ENCODE data around the gene TNRC18. TPM values are rescaled to one million over a fixed set of nuclear protein-coding genes. Genes with fewer than 3 reads are reported as not detected.

The TNRC18 gene
- total and polyA plus RNA-seq, 2 experiments from 2014 or later = 3.7 to 51.8 TPM

DNA sequence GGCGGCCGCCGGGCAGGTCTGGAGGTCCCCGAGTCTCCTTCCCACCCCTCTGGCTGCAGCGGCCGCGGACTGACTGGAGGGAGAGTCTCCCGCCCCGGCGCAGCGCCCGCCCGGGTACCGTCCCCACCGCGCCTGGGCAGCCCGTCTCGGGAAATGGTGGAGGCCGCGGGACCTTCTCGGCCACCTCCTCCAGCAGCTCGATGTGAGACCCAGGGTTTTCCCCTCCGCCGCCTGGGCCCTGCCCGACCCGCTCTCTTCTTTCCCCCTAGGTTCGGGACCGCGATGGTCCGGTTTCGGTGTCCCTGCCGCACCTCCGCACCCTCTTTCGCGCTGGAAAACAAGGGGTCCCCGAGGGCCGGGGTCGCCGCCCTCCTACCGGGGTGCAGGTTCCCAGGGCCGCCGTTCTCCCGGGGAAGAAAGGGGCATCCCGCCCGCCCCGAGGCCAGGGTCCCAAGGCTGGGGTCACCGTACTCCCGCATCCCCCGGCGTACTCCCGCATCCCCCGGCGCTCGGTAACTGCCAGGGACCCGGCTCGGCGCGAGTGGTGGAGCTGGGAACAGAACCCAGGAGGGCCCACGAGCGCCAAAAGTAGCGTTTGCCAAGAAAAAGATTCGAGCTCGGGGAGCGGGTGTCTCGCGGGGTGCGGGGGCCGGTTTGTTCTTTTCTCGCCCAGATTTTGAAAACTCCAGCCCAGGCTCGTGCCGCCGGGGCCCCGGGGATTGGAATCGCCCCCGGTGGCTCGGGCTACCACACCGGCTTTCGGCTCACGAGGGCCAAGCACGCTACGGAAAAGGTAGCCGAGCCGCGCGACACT lies 3.4 kb downstream of the TNRC18 start:
- no peaks in the 10 kb centered on the region for H3K36me3 ChIP-seq (ENCODE audit: low read depth)
- no peaks in the 10 kb centered on the region for H3K27me3 ChIP-seq (replicated peaks; ENCODE audit: insufficient read depth)
- peak overlapping the region; percentile 97 for H3K9ac ChIP-seq
- 0 to 1% methylated on average over 64 to 74 of the region's 85 CpGs for WGBS, 2 experiments (ENCODE audit: low coverage in 1 of 2, low lambda C conversion rate in 2 of 2, missing lambda C conversion rate in 2 of 2)
- H3K9me2 ChIP-seq (ENCODE audit: insufficient read depth) = no peaks in the 10 kb centered on the region
- peak overlapping the region; percentile 95 for H3K4me3 ChIP-seq
- H3F3A ChIP-seq (ENCODE audit: insufficient read depth) = peaks cover 12% of the 10 kb centered on the region
- H3K9me3 ChIP-seq (ENCODE audit: low read depth) = no peaks in the 10 kb centered on the region
- H3K4me1 ChIP-seq (ENCODE audit: insufficient read depth) = peaks cover 12% of the 10 kb centered on the region
- H3K79me2 ChIP-seq (ENCODE audit: insufficient read depth) = peaks cover 93% of the 10 kb centered on the region
- in situ Hi-C loops (cut with MboI) = no loop called here
- no peaks in the 10 kb centered on the region for H4K20me1 ChIP-seq (ENCODE audit: insufficient read depth)
- peak overlapping the region; percentile 96 for H3K27ac ChIP-seq
- peak; percentile 52 for DNase-seq
- H3K4me2 ChIP-seq (ENCODE audit: unreplicated experiment) = peak overlapping the region; percentile 93
- TF ChIP-seq EZH2phosphoT487 (IDR thresholded peaks at IDR 0.05; ENCODE audit: insufficient read depth, low read depth) (no peak), EZH2 (IDR thresholded peaks at IDR 0.05; ENCODE audit: insufficient read depth, poor library complexity, severe bottlenecking) (no peak)
- no peak overlapping the region for H2AFZ ChIP-seq

DNA sequence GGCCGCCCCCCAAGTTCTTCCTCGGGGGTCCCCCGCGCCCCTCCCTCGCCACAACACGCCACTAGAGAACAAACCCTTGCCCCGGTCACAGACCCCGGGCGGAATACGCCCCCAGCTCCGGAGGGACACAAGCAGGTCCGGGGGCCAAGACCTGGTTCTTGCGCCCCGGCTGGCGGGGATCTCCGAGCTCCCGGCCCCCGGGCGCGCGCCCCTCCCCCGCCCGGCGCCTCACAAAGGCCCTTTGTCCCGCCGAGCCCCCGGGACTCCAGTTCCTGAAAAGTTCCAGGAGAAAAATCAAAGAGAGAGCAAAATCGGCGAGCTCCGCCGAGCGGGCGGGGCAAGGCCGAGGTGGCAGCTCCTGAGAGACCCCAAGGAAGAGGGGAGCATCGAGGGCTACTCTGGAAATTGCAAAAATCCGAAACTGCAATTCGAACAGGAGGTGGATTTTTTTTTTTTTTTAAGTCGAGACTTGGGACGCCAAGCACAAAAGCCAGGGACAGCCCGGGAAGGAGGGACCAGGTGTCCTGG lies 4.0 kb downstream of the TNRC18 start:
- Histone ChIP-seq H3K9ac (peak overlapping the region; percentile 97), H3K4me1 (ENCODE audit: insufficient read depth) (peaks cover 12% of the 10 kb centered on the region), H2AFZ (no peak overlapping the region), H3K4me3 (peak overlapping the region; percentile 95), H3K27ac (peak overlapping the region; percentile 96), H3F3A (ENCODE audit: insufficient read depth) (peaks cover 12% of the 10 kb centered on the region), H3K36me3 (ENCODE audit: low read depth) (no peaks in the 10 kb centered on the region), H3K9me2 (ENCODE audit: insufficient read depth) (no peaks in the 10 kb centered on the region), H3K4me2 (ENCODE audit: unreplicated experiment) (peak overlapping the region; percentile 93), H3K79me2 (ENCODE audit: insufficient read depth) (peaks cover 93% of the 10 kb centered on the region), H4K20me1 (ENCODE audit: insufficient read depth) (no peaks in the 10 kb centered on the region), H3K27me3 (replicated peaks; ENCODE audit: insufficient read depth) (no peaks in the 10 kb centered on the region), H3K9me3 (ENCODE audit: low read depth) (no peaks in the 10 kb centered on the region)
- in situ Hi-C loops (cut with MboI) = no loop called here
- 1 to 4% methylated on average over 20 to 40 of the region's 40 CpGs for whole genome bisulfite sequencing, 2 experiments (ENCODE audit: low coverage in 1 of 2, low lambda C conversion rate in 2 of 2, missing lambda C conversion rate in 2 of 2)
- TF ChIP-seq EZH2 (IDR thresholded peaks at IDR 0.05; ENCODE audit: insufficient read depth, poor library complexity, severe bottlenecking) (no peak), EZH2phosphoT487 (IDR thresholded peaks at IDR 0.05; ENCODE audit: insufficient read depth, low read depth) (no peak)
- peak; percentile 52 for DNase-seq

DNA sequence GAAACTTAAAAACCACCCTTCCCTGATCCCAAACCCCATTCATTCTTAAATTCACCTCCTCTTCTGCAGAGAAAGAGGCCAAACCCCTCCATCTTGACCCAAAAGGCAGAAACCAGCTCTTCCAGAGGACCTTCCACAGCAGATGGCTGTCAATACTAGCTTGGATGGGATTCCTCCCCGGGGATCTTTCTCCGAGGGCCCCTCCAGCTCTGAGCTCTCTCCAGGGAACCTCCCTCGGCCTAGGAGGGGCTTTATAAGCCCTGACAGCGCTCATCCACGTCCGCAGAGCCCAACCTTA lies 5.4 kb downstream of the TNRC18 start:
- Histone ChIP-seq H3K9ac (peak overlapping the region; percentile 97), H3K9me3 (ENCODE audit: low read depth) (no peaks in the 10 kb centered on the region), H3K79me2 (ENCODE audit: insufficient read depth) (peaks cover 97% of the 10 kb centered on the region), H2AFZ (no peak overlapping the region), H3K27ac (peak overlapping the region; percentile 96), H3K27me3 (replicated peaks; ENCODE audit: insufficient read depth) (no peaks in the 10 kb centered on the region), H4K20me1 (ENCODE audit: insufficient read depth) (no peaks in the 10 kb centered on the region), H3K4me2 (ENCODE audit: unreplicated experiment) (peak overlapping the region; percentile 93), H3K36me3 (ENCODE audit: low read depth) (no peaks in the 10 kb centered on the region), H3K4me1 (ENCODE audit: insufficient read depth) (peaks cover 12% of the 10 kb centered on the region), H3F3A (ENCODE audit: insufficient read depth) (peaks cover 12% of the 10 kb centered on the region), H3K4me3 (peak overlapping the region; percentile 95), H3K9me2 (ENCODE audit: insufficient read depth) (no peaks in the 10 kb centered on the region)
- no peak for DNase-seq
- TF ChIP-seq EZH2 (IDR thresholded peaks at IDR 0.05; ENCODE audit: insufficient read depth, poor library complexity, severe bottlenecking) (no peak), EZH2phosphoT487 (IDR thresholded peaks at IDR 0.05; ENCODE audit: insufficient read depth, low read depth) (no peak)
- WGBS, 2 experiments (ENCODE audit: low coverage in 1 of 2, low lambda C conversion rate in 2 of 2, missing lambda C conversion rate in 2 of 2) = 12 to 13% methylated on average over 6 of the region's 6 CpGs
- in situ Hi-C loops (cut with MboI) = no loop called here

DNA sequence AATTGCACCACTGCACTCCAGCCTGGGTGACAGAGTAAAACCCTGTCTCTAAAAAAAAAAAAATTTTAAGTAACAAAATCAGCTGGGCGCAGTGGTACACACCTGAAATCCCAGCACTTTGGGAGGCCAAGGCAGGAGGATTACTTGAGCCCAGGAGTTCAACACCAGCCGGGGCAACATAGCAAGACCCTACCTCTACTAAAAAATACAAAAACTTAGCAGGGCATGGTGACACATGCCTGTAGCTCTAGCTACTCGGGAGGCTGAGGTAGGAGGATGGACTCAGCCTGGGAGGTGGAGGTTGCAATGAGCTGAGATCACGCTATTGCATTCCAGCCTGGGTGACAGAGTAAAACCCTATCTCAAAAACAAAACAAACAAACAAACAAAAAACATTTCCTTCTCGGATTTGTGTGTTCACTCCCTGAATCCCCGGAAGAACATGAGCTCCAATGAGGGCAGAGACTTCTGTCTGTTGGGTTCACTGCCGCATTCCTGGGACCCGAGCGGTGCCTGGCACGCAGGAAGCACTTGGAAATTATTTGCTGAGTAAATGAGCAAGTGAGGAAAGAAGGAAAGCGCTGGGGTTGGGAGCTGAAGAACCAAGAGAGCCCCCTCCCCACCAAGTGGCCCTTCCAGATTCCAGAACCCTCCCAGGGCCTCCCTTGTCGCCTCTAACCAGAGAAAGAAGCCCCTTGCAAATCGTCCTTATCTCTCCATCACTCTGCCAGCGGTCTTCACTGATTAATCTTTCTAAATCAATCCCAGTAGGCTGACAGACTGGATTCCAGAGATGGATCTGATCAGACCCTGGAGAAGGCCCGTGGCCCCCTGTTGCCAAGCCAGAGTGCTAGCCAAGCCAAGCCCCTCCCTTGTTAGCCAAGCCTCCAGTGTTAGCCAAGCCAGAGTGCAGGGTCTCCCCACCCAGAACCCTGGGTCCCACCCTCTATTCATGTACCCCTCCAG lies 6.2 kb downstream of the TNRC18 start:
- Histone ChIP-seq H2AFZ (no peak overlapping the region), H3K27ac (peak overlapping the region; percentile 96), H3K9ac (peak overlapping the region; percentile 97), H4K20me1 (ENCODE audit: insufficient read depth) (no peaks in the 10 kb centered on the region), H3K4me2 (ENCODE audit: unreplicated experiment) (peak overlapping the region; percentile 93), H3K4me1 (ENCODE audit: insufficient read depth) (peaks cover 12% of the 10 kb centered on the region), H3F3A (ENCODE audit: insufficient read depth) (peaks cover 7% of the 10 kb centered on the region), H3K79me2 (ENCODE audit: insufficient read depth) (peaks cover 98% of the 10 kb centered on the region), H3K36me3 (ENCODE audit: low read depth) (no peaks in the 10 kb centered on the region), H3K4me3 (peak overlapping the region; percentile 95), H3K9me3 (ENCODE audit: low read depth) (no peaks in the 10 kb centered on the region), H3K9me2 (ENCODE audit: insufficient read depth) (no peaks in the 10 kb centered on the region), H3K27me3 (replicated peaks; ENCODE audit: insufficient read depth) (no peaks in the 10 kb centered on the region)
- no peak for TF ChIP-seq EZH2 (IDR thresholded peaks at IDR 0.05; ENCODE audit: insufficient read depth, poor library complexity, severe bottlenecking)
- no peak for TF ChIP-seq EZH2phosphoT487 (IDR thresholded peaks at IDR 0.05; ENCODE audit: insufficient read depth, low read depth)
- 45 to 47% methylated on average over 15 of the region's 15 CpGs for WGBS, 2 experiments (ENCODE audit: low coverage in 1 of 2, low lambda C conversion rate in 2 of 2, missing lambda C conversion rate in 2 of 2)
- in situ Hi-C loops (cut with MboI) = no loop called here
- peak; percentile 70 for DNase-seq

Data from GM23248 (cell line).